MM.1S (cell line): Measurements from ENCODE around the gene ZFHX3.

Experiments used
- DNase-seq: peaks from one replicate; pipeline ENCODE4 v3.0.0-alpha.2; 2015
- H2AFZ ChIP-seq: fragments of 300-600 bp; sonication (generic); 2 replicates; pipeline ENCODE4 v1.6.0; 2016; ENCODE audit warnings: antibody characterized with exemption, low read length
- H3F3A ChIP-seq: fragments of 300-600 bp; sonication (generic); 2 replicates; pipeline ENCODE4 v1.6.1; 2016; ENCODE audit warnings: mild to moderate bottlenecking, antibody characterized with exemption, low read length, moderate library complexity, mixed read lengths; ENCODE audit not compliant: insufficient read depth
- H3K27ac ChIP-seq: fragments of 300-600 bp; sonication (generic); 2 replicates; pipeline ENCODE4 v1.5.1; 2016; ENCODE audit warnings: mild to moderate bottlenecking, low read length
- H3K27me3 ChIP-seq: fragments of 300-600 bp; sonication (generic); replicated peaks from 2 replicates; pipeline ENCODE4 v1.6.0; 2016; ENCODE audit warnings: low read length; ENCODE audit not compliant: insufficient read depth
- H3K36me3 ChIP-seq: fragments of 300-600 bp; sonication (generic); replicated peaks from 2 replicates; pipeline ENCODE4 v1.6.1; 2016; ENCODE audit warnings: mild to moderate bottlenecking, low read length, mixed read lengths; ENCODE audit not compliant: insufficient read depth
- H3K4me1 ChIP-seq: fragments of 300-600 bp; sonication (generic); 2 replicates; pipeline ENCODE4 v1.6.1; 2016; ENCODE audit warnings: low read length, mixed read lengths
- H3K4me2 ChIP-seq: fragments of 300-600 bp; sonication (generic); 2 replicates; pipeline ENCODE4 v1.6.0; 2016; ENCODE audit warnings: low read depth, low read length
- H3K4me3 ChIP-seq: fragments of 300-600 bp; sonication (generic); 2 replicates; pipeline ENCODE4 v1.5.1; 2016; ENCODE audit warnings: low read length, mixed read lengths
- H3K79me2 ChIP-seq: fragments of 300-600 bp; sonication (generic); 2 replicates; pipeline ENCODE4 v1.6.1; 2016; ENCODE audit warnings: mixed run types, low read length, mixed read lengths
- H3K9ac ChIP-seq: fragments of 300-600 bp; sonication (generic); 2 replicates; pipeline ENCODE4 v1.6.1; 2016; ENCODE audit warnings: low read length, mixed read lengths
- H3K9me2 ChIP-seq: fragments of 300-600 bp; sonication (generic); replicated peaks from 2 replicates; pipeline ENCODE4 v1.6.1; 2016; ENCODE audit warnings: mild to moderate bottlenecking, low read length, mixed read lengths; ENCODE audit not compliant: insufficient read depth
- H3K9me3 ChIP-seq: fragments of 300-600 bp; sonication (generic); replicated peaks from 2 replicates; pipeline ENCODE4 v1.6.1; 2016; ENCODE audit warnings: mild to moderate bottlenecking, low read length, mixed read lengths; ENCODE audit not compliant: insufficient read depth
- H4K20me1 ChIP-seq: fragments of 300-600 bp; sonication (generic); 2 replicates; pipeline ENCODE4 v1.6.1; 2016; ENCODE audit warnings: mild to moderate bottlenecking, low read length, moderate library complexity, mixed read lengths; ENCODE audit not compliant: insufficient read depth
- EZH2 ChIP-seq: fragments of 300-600 bp; sonication (generic); optimal IDR thresholded peaks from 2 replicates; pipeline ENCODE3; 2017; ENCODE audit warnings: low read depth, mild to moderate bottlenecking, antibody characterized with exemption, low read length, mixed read lengths
- EZH2phosphoT487 ChIP-seq: fragments of 300-600 bp; sonication (generic); IDR thresholded peaks from 2 replicates; pipeline ENCODE4 v1.6.1; 2018; ENCODE audit warnings: antibody characterized with exemption, low read length
- TF ChIP-seq, protein P1 (sequence below): fragments of 300-600 bp; sonication (generic); IDR thresholded peaks from 2 replicates; pipeline ENCODE4 v1.5.1; 2016; ENCODE audit warnings: antibody characterized with exemption, low read length, mixed read lengths

ZFHX3 gene

DNA sequence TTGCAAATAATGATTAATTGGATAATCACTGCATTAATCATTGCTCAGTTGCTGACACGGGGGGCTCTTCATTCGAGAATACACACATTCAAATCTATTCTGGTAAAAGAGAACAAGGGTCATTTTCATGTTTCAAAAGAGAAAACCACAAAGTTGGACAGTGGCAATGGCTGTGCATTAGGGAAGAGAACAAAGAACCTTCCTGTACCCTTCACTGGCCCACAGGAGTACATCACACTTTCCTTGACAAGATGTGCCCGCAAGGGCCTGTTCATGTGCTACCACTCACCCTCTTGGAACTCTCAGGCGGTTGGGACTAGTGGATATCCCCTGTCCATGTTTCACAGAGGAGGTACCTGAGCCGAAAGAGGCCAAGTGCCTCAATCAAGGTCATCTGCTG, 223.2 kb downstream of the ZFHX3 start:
- Histone ChIP-seq H3K4me2 (no peak overlapping the region), H3K79me2 (no peaks in the 10 kb centered on the region), H3K9me2 (no peaks in the 10 kb centered on the region), H2AFZ (no peak overlapping the region), H3K9me3 (no peaks in the 10 kb centered on the region), H4K20me1 (no peaks in the 10 kb centered on the region), H3K27ac (no peak overlapping the region), H3K9ac (no peak overlapping the region), H3K4me1 (no peaks in the 10 kb centered on the region), H3F3A (no peaks in the 10 kb centered on the region), H3K27me3 (no peaks in the 10 kb centered on the region), H3K36me3 (no peaks in the 10 kb centered on the region), H3K4me3 (no peak overlapping the region)
- TF ChIP-seq, protein P1, sequence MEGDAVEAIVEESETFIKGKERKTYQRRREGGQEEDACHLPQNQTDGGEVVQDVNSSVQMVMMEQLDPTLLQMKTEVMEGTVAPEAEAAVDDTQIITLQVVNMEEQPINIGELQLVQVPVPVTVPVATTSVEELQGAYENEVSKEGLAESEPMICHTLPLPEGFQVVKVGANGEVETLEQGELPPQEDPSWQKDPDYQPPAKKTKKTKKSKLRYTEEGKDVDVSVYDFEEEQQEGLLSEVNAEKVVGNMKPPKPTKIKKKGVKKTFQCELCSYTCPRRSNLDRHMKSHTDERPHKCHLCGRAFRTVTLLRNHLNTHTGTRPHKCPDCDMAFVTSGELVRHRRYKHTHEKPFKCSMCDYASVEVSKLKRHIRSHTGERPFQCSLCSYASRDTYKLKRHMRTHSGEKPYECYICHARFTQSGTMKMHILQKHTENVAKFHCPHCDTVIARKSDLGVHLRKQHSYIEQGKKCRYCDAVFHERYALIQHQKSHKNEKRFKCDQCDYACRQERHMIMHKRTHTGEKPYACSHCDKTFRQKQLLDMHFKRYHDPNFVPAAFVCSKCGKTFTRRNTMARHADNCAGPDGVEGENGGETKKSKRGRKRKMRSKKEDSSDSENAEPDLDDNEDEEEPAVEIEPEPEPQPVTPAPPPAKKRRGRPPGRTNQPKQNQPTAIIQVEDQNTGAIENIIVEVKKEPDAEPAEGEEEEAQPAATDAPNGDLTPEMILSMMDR: no peak
- TF ChIP-seq EZH2 (no peak), EZH2phosphoT487 (no peak)
- no peak for DNase-seq

DNA sequence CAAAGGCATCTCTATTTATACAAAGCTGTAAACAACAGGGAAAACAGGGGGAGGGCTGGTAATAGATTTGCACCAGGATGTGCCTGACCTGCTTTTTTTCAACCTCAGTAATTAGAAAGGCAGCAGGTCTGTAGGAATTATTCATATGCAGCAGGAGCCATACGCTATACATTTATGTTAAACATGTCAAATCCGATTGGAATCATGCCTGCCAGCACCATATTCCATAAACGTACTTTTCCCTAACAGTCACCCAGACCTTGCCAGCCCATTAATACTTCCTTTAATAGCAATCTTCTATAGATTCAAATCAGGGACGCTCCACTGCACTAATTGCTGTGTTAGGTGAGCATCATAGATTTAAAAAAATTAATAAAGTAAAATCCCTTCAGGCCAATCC, 223.9 kb downstream of the ZFHX3 start:
- no peaks in the 10 kb centered on the region for H3K79me2 ChIP-seq
- H3K9ac ChIP-seq: no peak overlapping the region
- H3F3A ChIP-seq: no peaks in the 10 kb centered on the region
- H3K4me1 ChIP-seq: no peaks in the 10 kb centered on the region
- DNase-seq: no peak
- TF ChIP-seq EZH2 (no peak), EZH2phosphoT487 (no peak)
- TF ChIP-seq, protein P1: no peak
- H3K36me3 ChIP-seq: no peaks in the 10 kb centered on the region
- no peaks in the 10 kb centered on the region for H4K20me1 ChIP-seq
- no peak overlapping the region for H3K27ac ChIP-seq
- no peaks in the 10 kb centered on the region for H3K9me2 ChIP-seq
- no peaks in the 10 kb centered on the region for H3K27me3 ChIP-seq
- H3K4me2 ChIP-seq: no peak overlapping the region
- no peak overlapping the region for H3K4me3 ChIP-seq
- H3K9me3 ChIP-seq: no peaks in the 10 kb centered on the region
- H2AFZ ChIP-seq: no peak overlapping the region

DNA sequence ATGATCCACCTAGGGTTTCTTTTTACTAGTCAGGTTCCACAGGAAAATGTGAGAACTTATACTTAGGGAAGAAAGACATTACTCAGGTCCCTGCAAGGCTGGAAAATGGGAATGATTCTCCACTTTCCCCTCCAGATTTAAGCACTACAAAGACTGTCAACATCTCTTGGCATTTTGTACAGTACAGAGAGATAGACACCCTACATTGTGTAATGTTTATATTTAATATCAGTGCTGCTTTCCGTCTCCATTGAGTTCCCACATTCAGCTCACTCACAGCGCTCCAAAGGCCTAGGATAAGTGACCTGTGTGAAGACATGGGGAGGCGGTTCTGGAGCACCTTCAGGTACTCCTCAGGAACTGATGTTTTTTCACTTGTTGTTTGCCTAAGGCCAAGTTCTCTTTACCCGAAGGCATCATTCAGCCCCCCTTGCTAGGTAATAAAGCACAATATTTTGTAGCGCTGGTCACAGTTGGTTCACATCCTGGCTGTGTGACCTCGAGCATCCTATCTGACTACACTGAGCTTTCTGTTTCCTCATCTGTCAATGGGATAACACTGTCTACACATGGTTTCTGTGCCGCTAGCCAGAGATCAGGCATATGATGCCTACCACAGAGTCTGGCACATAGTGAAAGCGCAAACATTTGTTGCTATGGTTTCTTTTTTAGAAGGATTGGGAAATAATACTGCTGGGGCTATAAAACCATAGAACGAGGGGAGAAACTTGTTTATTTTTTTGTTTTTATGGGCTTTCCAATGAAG, 226.6 kb downstream of the ZFHX3 start:
- Histone ChIP-seq H3K27ac (no peak overlapping the region), H3K36me3 (no peaks in the 10 kb centered on the region), H3F3A (no peaks in the 10 kb centered on the region), H2AFZ (no peak overlapping the region), H3K9me3 (no peaks in the 10 kb centered on the region), H3K27me3 (no peaks in the 10 kb centered on the region), H3K4me3 (no peak overlapping the region), H3K4me2 (no peak overlapping the region), H3K9me2 (no peaks in the 10 kb centered on the region), H3K79me2 (no peaks in the 10 kb centered on the region), H3K4me1 (no peaks in the 10 kb centered on the region), H4K20me1 (no peaks in the 10 kb centered on the region), H3K9ac (no peak overlapping the region)
- DNase-seq: no peak
- TF ChIP-seq, protein P1: no peak
- TF ChIP-seq EZH2 (no peak), EZH2phosphoT487 (no peak)
